Stimulated activated CD8-positive, alpha-beta memory T cell treated with anti-CD3 and anti-CD28 coated beads, Interleukin-7, amount 100 ng/mL, for 24 hours (primary cell): Measurements from ENCODE around the gene FKBP11.

Source experiments
- DNase-seq: peaks from one replicate; pipeline ENCODE4 v3.0.0-alpha.2; 2020; ENCODE audit warnings: low read depth

Gene FKBP11

GRCh38 chr12:48925304-48926011 is at the start of gene FKBP11:
Gene FKBP11, minus strand, starts transcription at chr12:48925492. Its CDS starts 64 bp downstream, at chr12:48925428.
- DNase-seq, result peak; percentile 55

DNA sequence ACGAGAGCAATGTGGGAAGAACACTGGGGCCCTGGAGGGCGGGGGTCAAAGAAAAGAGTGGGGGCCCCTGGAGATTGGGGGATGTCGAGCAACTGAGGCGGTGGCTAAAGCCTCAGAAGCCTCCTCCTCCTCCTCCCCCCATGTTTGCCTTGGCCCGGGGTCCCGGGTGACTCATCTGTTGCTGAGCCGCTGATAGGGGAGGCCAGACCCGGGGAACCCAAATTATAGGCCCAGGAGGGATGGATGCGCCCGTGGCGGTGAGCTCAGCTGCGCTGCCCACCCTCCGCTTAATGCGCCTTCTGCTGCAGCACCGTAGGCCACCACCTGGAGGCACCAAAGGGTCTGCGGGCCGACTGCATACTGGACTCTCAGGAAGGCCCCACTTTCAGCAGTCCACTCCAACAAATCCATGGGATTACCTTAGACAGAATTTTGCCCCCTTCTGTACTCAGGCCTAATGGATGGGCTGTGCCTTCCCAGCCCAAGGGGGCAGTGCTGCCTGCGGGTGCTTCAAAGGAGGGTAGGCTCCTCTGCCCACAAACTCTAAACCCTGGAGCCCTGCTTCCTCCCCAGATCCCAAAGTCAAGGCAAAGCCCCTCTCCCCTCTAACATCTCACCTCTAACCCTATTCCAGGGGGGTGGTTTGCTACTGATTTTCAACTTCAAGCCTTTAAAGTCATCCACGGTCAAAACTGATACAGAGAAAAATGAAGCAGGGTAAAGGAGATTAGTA is 48.8 kb upstream of the FKBP11 start:
- DNase-seq, result no peak

GRCh38 chr12:48973531-48973930 is 48.2 kb upstream of the FKBP11 start:
- no peak for DNase-seq

DNA sequence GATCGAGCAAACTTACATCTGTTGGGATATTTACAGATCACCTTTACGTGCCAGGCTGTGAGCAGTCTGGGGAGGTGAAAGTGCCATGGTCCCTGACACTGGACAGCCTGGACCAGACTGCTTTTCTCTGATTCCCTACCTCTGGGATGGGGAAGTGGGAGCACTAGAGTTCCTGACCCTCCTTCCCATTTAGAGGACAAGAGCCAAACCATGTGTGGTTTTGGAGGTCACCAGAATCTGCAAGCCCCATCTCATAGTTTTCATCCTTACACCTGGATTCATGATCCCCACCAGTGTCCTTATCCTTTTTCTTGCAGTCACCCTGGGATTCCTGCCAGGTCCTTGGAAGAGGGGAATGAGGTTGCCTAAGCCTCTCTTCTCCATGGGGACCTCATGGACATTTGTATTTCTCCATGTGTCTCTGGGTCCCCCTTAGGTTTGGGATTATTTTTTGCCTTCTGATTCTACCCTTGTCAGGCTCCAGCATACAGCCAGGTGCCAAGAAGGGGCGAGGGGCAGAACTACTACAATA is 47.7 kb upstream of the FKBP11 start:
- DNase-seq, result no peak

- DNase-seq, result no peak
These were observed 47.1 kb upstream of the FKBP11 start for GRCh38 chr12:48972213-48972951.

DNA sequence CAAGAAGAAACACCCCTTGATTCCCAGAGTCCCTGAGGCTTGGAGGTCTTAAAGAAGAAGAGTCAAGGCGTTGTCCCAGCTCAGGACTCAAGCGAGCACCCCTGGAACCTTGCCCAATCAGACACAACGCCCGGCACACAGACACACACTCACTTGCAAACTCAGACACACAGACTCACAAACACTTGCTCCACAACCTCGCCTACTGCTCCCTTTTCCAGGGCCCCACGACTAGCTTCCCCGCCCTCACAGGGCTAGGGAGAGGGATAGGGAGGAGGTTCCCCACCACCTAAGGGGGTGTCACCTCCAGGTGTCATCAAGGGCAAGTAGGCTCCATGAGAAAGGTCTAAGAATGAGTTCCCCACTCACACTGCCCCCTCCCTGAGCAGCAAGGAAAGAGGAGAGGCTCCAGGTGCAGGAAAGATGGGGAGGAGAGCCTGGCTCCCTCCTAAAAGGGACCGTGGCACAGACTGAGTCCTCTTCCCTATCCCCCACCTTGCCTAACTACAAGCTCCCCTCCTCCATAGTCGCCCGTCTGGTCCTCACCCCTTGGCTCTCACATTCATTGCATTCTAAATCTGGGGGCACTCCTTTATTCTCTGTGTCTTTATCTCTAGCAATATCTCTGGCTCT is 45.5 kb upstream of the FKBP11 start:
- DNase-seq, result no peak

DNA sequence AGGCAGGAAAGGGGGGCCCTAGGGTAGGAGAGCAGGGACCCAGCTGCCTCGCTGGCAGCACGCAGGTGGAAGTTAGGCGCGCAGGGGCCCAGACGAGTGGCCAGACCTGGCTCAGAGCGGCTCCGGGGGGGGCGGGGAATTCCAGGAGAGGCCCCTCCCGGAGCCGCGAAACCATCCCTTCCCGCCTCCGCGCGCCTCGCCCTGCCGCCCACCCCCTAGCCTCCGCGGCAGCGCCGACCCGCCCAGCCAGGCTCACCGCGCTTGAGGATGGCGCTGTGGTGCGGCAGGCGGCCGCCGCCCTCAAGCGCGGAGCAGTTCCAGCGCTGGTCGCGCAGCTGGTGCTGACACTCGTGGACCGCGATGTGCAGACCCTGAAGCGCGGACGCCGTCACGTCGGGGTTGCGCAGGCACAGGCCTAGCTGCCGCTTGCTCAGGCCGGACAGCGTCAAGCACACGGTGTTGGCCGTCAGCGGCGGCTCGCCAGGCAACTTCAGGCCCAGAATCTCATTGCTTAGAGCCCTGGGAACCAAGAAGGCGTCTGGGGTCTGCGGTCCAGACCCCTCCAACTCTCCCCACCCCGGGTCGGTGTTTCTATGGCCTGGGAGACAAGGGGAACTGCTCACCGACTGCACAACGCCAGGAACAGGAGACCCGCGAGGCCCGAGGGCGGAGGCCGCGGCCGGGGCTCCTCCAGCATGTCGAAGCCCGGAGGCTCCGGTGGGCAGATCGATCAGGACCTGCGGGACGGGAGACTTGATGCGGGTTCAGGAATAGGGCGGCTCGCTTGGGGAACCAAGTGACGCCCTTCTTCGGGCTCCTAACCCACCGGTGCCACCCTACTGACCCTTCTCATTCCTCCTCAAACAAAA is 44.8 kb upstream of the FKBP11 start:
- no peak for DNase-seq

DNA sequence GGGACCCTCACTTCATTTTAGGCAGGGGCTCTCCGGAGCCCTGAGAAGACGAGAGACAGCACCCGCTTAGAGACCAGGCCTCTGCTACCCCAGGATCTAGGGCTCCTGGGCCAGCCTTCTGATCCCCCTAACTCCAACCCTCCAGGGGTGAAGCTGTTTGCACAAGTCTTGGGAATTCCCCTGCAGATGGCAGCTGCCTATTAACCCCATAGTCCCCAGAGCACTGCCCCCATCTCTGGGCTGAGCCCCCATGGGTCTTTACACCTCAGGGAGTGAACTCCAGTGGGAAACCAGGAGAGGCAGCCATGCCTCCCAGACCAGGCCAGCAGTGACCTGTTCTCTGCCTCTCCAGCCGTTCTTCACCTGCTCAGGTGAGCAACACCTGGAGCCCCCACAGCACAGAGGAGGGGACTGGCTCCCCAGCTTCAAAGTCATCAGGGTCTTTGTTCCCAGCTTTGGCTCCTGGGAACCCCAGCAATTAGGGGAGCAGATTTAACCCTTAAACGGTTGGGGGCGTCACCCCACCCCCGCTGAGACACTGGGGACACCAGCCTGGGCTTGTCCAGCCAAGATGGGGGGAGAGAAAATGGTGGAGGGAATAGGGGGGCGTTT is 44.0 kb upstream of the FKBP11 start:
- DNase-seq, result no peak

DNA sequence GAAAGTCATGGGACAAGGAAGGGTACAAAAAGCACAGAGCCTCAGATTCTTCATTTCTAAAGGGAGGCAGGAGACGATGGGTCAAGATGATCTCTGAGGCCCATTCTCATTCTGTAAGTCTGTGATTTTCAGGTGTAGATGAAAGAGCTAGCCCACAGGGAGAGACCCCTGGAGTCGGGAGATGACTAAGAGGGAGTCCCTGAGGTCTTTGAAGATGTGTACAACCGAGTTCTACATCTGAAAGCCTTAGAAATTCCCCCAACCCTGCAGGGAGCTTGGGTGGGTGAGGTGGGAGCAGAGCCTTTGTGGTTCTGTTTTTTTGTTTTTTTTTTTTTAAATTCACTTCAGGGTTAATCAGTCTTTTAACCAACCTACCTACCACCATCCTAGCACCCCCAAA is 43.2 kb upstream of the FKBP11 start:
- DNase-seq, result no peak

DNA sequence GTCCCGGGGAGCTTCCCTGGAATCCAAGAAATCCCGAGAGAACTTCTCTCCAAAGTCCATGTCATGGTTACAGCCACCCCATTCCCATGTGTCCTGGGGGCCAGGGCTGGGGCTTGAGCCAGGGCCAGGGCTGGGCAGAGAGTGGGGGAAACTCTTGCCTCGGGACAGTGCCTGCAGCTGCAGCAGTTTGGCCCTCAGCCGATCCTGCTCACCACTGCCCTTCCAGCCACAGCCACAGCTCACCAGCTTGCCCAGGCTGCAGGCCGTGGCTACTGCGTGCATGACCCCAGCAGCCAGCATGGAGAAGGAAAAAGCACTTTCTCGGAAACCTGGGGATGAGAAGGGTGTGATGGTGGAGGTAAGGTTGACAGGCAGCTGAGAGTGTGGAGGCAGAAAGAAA is 42.7 kb upstream of the FKBP11 start:
- DNase-seq, result no peak

DNA sequence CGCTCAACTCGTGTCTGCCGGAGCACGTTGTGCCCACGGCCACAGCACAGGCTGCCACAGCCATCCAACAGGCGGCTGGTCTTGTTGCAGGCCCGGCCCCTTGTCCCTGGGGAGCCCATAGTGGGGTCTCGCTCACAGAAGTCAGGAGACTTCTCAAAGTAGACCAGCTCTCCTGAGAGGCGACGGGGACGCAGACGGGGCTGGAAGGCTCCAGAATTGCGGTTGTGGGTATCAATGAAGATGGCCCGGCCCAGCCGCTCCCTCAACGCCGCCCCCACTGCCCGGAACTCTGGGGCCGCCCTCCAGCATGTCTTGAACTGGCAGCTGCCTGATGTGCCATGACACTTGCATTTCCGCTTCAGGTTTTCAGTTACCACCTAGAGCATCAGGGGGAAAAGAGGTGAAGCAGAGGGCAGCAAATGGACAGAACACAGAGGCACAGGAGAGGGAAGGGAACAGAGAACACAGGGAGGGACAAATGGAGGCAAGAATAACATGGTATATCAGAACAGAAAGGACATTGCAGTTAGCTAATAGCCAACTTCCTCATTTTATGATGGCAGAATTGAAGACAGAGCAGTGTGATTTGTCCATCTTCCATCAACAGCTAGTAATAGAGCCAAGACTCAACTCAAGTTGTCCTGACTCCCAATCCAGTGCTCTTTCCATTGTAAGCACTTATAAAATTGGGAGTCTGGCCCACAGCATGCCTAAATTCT is 41.0 kb upstream of the FKBP11 start:
- no peak for DNase-seq

GRCh38 chr12:48965298-48965838 is 40.1 kb upstream of the FKBP11 start:
- no peak for DNase-seq

DNA sequence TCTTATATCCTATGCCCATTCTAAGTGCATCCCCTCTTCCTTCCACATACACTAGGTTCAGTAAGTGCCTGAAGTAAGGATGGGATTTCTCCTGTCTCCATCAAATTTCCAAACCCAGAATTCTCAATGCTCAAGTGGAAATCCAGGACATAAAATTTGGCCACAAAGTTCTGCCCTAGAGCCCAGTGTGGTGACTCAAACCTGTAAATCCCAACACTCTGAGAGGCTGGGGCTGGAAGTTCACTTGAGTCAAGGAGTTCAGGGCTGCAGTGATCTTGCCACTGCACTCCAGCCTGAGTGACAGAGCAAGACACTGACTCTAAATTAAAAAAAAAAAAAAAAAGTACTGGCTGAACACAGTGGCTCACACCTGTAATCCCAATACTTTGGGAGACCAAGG is 36.5 kb upstream of the FKBP11 start:
- DNase-seq, result no peak

- no peak for DNase-seq
These were observed 36.0 kb upstream of the FKBP11 start for GRCh38 chr12:48961331-48961730.

GRCh38 chr12:48960834-48961233 is 35.5 kb upstream of the FKBP11 start:
- DNase-seq, result no peak

DNA sequence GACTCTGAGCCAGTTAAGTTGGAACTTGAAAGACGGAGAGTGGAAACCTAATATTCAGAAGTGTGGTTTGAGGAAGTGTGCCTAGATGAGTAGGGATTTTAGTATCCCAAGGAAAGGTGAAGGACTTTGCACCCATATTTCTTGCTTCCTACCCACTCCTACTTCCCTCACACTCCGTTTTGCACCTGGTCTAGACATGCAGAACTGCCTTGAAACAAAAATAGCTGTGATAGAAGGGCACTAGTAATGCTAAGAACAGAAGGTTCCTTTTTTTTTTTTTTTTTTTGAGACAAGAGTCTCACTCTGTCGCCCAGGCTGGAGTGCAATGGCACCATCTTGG is 32.7 kb upstream of the FKBP11 start:
- DNase-seq, result no peak

DNA sequence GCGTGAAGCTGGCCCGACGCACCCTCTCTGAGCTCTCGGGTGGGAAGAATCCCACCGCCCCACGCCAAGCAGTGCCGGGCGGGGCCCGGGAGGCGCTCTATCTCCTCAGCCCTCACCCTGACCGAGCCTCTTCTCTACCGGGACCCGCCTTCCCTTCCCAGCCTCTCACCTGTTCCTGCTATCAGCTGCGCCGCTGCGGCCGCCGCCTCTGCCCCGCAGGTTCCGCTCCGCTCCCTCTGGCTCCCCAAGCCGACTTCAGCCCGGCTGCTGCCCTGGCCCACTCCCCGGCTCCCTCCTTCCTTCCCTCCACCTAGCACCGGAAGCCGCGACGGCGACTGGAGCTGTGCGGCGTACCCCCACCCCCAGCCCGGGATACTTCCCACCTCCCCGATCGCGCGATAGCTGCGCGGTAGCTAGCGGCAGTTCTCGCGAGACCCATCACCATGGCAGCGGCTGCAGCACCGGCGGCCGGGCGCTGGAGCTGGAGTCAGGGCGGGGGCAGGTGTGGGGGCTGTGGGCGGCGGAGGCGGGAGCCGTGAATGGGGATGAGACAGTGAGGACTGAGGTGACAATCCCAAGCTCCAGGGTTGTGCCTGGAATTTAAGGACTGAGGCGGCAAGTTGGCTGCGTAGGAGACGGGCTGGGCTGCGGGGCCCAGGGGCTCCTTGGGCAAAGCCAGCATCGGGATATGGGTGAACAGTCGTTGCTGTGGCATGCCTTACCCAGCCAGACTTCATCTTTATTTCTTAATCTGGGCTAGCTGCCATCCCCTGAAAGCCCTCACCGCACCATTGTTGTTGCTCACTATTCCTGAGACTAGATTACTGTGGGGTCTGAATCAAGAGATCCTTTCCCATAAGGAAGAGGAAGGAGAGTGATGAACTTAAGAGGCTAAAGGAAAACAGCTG is 32.1 kb upstream of the FKBP11 start, which contains the start of gene ARF3:
TSS of gene ARF3 (minus strand) at position 347 of the 908 bp plus-strand sequence. CDS start 16,392 bp downstream, outside the sequence.
- DNase-seq, result peak; percentile 75

DNA sequence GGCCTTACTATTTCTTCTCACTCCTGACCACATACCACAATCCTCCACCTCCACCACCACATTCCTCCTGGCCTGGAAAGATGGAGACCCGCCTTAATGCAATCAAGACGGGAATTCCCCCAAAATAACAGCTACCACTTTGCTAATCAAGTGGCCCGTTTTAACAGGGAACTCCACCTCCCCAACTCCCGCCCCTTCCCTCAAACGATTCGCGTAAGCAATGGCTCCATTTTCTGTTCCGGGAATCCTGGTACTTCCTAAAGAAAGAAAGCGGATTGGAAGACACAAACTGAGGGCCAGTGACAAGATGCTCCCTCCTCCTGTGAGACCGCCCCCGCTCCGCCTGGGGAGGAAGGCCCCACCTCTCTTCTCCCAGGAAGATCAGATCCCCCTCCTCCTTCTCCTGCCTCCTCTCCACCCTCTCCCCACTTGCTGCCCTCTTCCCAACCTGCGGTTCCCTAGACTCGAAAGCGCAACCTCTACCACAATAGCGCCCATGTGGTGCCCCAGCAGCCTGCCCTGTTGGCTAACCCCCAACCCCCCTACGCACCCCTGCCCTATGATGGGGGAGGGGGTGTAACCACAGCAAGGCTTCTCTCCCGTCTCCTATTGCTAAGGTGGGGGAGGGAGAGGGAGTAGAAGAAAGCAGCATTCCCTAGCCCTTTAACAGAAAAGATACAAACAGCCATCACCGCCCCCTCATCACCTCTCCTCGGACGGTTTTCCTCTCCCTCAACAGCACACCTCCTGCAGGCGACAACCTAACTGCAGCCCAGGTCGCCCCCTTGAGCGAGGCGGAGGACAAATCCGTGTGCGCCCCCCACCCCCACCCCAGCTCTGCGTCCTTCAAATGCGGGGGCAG is 31.2 kb upstream of the FKBP11 start:
- no peak for DNase-seq
